Fibroblast of peridontal ligament (primary cell): ENCODE results near the gene GMDS.

Source experiments
- DNase-seq: peaks from one replicate; pipeline ENCODE4 v3.0.0-alpha.2; 2010; ENCODE audit errors: extremely low read depth

GMDS gene

DNA sequence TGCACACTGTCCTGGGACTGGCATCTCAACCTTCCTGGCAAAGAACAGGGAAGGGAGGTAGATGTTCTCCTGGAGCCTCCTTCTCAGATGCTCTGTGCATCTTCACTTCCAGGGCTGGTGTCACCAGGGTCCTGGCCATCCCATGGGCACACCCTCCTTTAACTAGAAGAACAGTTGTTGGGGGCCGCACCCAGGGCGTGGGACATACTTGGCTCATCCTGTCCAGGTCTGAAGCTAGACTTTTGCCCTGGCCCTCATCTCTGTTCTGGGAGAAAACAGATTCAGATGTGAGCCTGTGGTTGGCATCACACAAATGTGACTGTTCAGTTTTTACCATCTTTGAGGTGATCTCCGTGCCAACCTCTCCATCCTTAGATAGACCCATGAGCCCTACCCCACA lies 594.0 kb downstream of the GMDS start:
- DNase-seq: no peak

DNA sequence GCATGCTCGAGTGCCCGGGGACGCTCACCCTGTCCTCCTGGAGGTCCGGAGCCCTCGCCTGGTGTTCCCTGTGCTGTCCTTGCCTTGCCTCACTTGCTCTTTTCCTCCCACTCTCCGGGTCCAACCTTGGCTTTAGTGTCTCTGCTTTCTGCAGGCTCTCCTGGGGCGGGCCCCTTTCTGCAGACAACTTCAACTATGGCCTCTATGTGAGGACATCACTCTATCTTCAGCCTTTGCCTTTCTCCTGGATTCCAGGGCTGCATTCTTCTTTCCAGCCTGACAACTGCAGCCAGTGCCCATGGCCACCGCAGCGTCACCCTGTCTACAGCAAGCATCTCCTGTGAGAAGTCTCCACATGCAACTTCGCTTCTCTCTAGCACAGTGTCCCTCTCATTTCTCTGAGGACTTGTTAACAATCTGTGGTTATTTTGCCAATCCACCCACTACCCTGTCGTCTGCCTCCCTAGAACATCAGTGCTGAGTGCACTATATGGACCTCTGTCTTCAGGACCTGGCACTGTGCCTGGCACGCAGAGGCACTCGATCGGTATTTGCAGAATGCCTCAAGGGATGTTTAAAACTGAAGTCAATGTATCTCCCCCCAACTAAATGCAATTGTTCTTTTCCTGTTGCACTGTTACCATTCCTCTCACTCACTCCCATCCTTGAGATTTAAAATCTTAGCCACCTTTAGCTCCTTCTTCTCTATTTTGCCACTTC lies 599.8 kb downstream of the GMDS start:
- DNase-seq: no peak

DNA sequence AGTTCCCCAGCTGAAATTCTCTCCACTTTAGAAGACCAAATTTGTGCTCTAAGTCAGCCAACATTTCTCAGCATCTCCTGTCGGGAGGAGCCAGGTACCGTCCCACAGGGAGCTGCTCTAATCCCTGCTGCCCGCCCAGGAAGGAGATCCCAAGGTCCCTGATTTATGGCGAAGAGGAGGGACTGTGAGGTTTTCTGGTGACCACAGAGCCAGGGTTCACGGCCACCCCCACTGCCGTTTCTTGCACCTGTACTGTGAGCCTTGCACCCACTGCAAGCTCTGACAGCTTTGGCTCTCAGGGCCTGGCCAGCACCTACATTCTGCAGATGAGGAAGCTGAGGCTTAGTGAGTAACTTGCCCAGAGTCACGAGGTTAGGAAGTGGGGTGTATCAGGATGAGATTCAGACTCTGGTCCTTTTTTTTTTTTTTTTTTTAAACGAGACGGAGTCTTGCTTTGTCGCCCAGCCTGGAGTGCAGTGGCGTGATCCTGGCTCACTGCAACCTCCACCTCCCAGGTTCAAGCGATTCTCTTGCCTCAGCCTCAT lies 600.8 kb downstream of the GMDS start:
- DNase-seq: no peak

DNA sequence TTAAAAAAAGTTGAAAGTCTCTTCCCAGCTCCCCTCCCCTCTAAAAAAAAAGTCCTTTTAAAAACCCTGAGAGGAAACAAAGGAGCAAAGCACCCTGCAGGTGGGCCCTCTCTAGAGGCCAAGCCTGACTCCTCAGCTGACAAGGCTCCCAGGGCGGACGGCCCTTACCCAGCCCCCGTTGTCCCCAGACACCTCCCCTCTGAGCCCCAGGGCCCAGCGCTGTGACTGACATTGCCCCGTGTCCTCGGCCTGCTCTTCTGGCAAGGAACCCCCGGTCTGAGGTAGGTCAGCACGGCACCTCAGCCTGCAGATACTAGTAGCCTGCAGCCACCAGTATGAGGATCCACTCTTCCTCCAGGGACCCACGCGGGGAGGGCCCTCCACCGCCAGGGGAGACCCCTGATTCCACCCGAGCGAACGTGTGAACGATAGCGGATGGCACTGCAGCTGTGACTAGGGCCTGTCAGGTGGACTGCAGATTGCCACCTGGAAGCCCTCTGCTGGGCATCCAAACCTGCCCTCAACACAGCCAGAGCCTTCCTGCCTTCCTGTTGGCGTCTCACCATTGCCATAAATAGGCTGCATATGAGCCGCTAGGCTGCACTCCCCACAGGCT lies 601.5 kb downstream of the GMDS start:
- no peak for DNase-seq

- no peak for DNase-seq
Observed at GRCh38 chr6:1643111-1643510, 602.3 kb downstream of the GMDS start.

DNA sequence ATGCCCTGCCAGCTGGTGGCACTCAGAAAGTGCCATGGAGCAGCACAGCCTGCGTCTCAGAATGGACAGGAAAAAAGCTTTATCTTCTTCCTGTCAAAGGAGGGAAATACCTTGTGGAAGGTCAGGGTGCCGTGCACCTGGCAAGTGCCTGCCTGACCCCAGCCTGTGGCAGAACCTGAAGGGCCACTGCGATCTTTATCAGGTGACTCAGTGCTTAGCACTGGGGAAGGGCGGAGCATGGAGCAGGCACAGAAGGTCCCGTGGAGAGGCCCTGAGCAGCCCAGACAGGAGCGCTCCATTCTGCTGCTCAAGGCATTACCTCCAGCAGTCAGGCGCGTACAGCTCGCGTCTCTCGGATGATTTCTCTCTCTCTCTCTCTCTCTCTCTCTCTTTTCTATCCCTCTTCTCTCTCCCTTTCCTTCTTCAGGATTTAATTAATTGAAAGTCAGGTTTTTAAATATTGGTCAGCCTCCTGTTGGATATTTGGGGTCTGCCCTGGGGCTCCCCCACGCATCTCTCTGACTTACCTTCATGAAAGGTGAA lies 604.0 kb downstream of the GMDS start:
- DNase-seq: no peak

DNA sequence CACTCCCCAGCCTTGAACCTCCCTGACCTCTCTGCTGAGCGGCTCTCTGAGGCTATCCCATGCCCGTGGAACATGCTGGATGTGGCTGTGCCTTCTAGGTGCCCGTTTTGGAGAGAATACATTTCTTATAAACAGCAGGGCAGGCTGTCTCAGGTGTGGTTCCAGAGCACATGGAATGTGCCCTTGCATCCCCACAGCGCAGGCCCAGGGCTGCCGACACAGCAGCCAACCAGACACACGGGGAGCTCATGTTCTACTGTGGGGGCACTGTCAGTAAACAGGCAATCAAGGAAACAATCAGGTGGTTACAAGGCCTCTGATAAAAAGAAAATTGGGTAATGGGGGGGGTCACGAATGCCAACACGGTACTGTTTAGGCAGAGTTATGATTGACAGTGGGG lies 604.9 kb downstream of the GMDS start:
- no peak for DNase-seq

DNA sequence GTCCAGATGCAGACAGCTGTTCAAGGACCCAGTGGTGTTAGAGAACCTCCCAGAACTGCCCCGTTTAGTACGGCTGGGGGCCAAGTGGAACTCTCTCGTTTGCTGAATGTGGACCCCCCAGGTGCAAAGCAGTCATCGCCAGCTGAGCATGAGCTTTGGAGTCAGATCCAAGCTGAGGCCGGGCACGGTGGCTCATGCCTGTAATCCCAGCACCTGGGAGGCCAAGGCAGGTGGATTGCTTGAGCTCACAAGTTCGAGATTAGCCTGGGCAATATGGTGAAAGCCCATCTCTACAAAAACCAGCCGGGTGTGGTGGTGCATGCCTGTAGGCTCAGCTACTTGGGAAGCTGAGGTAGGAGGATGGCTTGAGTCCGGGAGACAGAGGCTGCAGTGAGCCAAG lies 606.0 kb downstream of the GMDS start:
- DNase-seq: no peak

DNA sequence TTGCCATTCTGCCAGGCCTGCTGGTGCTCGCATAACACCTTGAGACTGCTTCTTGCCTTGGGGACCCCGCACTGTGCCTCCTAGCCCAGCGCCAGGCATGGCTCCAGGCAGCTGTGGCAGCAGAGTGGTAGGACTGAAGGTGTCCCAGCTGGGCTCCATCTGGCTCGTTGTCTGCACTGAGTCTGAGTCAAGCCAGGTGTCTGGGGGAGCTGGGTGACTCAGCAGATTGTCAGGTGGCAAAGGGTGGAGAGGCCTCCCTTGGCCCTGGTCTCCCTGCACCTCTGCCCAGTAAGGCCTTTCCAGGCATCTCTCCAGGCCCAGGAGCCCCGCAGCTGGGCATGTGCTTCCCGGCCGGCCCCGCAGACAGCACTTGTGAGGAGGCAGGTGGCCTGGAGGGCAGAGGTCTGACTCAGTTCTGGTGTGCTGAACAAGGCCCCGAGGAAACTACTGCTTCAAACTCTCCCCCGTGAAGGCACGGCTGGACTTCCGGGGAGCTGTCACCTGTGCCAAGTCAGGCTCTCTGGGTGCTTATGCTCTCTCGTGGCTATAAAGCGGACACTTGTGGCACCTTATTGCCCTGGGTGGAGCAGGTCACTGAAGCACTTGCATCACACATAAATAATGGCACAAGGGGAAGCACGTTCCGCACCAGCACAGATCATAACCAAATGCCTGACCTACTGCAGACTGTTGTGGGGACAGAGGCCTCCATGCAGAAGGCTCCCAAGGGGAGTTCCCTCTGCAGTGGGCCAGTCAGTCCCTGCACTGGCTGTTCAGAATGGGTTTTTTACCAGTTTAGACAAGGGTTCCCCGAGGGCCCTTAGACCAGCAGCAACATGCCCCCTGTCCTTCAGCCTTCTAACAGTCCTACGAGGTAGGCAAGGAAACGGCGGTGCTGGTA lies 608.2 kb downstream of the GMDS start:
- DNase-seq: no peak

GRCh38 chr6:1636272-1636825 lies 609.1 kb downstream of the GMDS start:
- no peak for DNase-seq

DNA sequence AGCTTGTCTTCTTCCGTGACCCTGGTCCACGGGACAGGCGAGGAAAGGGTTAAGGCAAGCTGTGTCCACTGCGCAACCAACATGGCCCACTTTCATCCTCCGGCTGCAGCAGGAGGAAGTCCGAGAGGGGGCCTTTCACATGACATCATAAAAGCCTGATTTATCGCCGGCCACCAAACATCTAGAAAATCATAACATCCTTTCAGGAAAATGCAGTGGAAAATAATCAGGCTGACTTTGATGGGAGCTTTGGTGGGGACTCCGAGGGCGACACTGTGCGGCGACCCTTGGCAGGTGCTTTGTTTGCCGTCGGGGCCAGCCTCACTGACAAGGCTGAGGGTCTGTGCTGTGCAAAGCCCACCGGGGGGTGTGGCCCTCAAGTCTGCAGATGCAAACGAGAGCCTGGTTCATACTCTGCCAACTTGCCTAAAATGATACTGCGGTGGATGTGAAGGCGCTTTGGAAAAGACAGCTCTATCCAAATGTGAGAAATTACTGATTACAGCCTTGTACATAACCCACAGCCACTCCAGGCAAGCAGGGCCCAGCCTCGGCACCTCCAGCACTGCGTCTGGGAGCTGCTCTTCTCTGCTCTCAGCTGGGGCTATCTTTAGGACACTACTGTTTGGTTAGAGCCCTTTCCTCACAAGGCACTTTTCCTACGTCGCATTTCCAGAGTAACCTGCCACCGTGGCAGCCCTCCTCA lies 609.9 kb downstream of the GMDS start:
- no peak for DNase-seq

- DNase-seq: no peak
Observed at GRCh38 chr6:1634081-1634480, 611.3 kb downstream of the GMDS start.

DNA sequence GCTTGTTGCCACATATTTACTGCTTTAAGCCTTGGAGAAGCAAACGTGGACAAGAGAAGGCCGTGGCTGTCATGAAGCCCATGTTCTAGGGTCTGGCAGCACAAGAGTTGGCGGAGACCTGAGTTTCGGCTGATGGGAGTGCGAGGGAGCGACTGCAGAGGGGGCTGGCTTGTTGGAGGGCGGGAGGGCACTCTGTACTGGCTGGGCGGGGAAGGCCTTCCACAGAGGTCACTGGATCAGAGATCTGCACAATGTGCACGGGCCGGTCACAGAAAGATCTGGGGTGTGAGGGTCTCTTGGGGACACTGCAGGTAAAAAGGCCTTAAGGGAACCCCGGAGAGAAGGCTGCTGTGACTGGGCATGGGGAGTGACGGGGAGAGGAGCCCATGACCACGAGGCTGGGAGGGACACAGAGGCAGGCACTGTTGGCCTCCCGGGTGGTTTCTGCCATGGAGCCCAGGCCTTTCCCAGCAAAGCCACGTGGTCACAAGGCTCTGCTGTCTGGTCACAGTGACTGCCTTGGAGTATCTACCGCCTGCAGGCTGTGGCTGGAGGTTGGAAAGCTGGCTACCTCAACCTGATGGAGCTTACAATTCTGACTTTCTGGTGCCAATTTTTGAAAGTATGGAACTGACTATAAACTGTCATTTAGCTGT lies 611.9 kb downstream of the GMDS start:
- DNase-seq: no peak

DNA sequence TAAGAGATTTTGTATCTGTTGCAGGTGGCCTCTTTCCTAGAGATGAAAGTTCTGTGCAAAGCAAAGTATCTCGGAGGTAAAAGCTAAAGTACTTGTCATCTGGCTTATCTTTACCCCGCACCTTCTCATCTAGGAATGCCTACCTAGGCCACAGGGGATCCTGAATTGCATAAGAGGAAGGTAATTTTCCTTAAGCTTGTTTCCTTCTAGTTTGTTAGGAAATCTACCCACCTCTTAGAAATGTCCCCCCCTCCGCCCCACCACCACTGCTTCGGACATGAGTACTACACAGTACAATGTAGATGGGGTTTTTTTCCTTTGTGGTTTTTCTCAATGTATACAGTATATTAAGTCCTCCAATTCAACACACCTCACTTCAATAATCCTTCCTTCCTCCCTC lies 614.2 kb downstream of the GMDS start:
- no peak for DNase-seq

DNA sequence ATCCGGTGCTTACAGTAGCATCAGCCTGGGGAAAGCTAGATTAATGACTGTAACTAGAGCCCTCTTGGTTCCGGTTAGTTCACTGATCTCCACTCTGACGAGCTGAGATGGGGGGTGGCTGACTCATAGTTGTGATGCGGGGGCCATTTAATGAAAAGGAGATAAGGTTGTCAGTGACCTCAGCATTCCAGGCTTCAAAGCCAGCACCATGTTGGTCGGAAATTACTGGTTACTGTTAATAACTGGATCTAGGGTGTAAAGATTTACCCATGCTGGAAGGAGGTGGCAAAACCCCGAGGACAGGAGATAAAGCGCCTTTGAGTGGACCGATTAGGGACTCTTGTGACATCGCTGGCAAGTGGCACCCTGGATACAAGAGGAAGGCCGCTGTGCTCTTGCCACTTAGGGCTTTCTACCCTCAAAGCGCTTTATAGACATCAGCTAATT lies 614.6 kb downstream of the GMDS start:
- DNase-seq: no peak

- DNase-seq: no peak
Observed at GRCh38 chr6:1630212-1630770, 615.1 kb downstream of the GMDS start.

- DNase-seq: no peak
Observed at GRCh38 chr6:1629316-1629715, 616.1 kb downstream of the GMDS start.

- no peak for DNase-seq
Observed at GRCh38 chr6:1627827-1628560, 617.4 kb downstream of the GMDS start.

GRCh38 chr6:1626481-1626880 lies 618.9 kb downstream of the GMDS start:
- no peak for DNase-seq
